GM12878 (cell line): ENCODE data around the gene DLG2. TPM values are rescaled to one million over a fixed set of nuclear protein-coding genes. Genes with fewer than 3 reads are reported as not detected.
A peak's percentile ranks its signal among the peaks of the same experiment; 100 is the strongest.

Source experiments
- BHLHE40 ChIP-seq, 2 experiments: fragments of 450-650 bp in 1 of 2; IDR thresholded peaks; 2 replicates each; pipeline ENCODE4 v1.6.1; 2011 to 2017; ENCODE audit warnings: low read depth in 2 of 2, borderline replicate concordance in 1 of 2, improper control_type of control experiment in 1 of 2, low read length in 1 of 2, mild to moderate bottlenecking in 1 of 2
- CREB1 ChIP-seq: IDR thresholded peaks from 2 replicates; pipeline ENCODE4 v1.6.1; 2012; ENCODE audit warnings: low read depth, mild to moderate bottlenecking, inconsistent platforms
- EED ChIP-seq: sonication (generic); IDR thresholded peaks from 2 replicates; pipeline ENCODE4 v1.6.1; 2016; ENCODE audit warnings: antibody characterized with exemption, low read depth
- GATAD2B ChIP-seq: fragments of 450-650 bp; conservative IDR thresholded peaks from 2 replicates; pipeline ENCODE4 v1.6.1; 2017; ENCODE audit warnings: low read depth, mild to moderate bottlenecking, moderate library complexity
- HDAC2 ChIP-seq: fragments of 200-600 bp; sonication (generic); IDR thresholded peaks from 2 replicates; pipeline ENCODE4 v1.6.1; 2017
- HSF1 ChIP-seq: fragments of 150-350 bp; IDR thresholded peaks from 2 replicates; pipeline ENCODE4 v1.6.1; 2014; ENCODE audit warnings: mild to moderate bottlenecking, low read depth, low read length
- MLLT1 ChIP-seq: fragments of 450-650 bp; IDR thresholded peaks from 2 replicates; pipeline ENCODE4 v1.6.1; 2016; ENCODE audit warnings: mild to moderate bottlenecking
- PAX5 ChIP-seq: IDR thresholded peaks from 2 replicates; pipeline ENCODE4 v1.6.1; 2011; ENCODE audit warnings: low read depth, low read length, borderline replicate concordance
- PKNOX1 ChIP-seq: fragments of 450-650 bp; IDR thresholded peaks from 2 replicates; pipeline ENCODE4 v1.6.1; 2016; ENCODE audit warnings: mild to moderate bottlenecking
- PML ChIP-seq: IDR thresholded peaks from 2 replicates; pipeline ENCODE4 v1.6.1; 2012; ENCODE audit warnings: low read length, inconsistent platforms
- PRDM15 ChIP-seq: fragments of 450-650 bp; formaldehyde crosslinking; IDR thresholded peaks from 2 replicates; pipeline ENCODE4 v1.4.0; 2020; ENCODE audit warnings: mild to moderate bottlenecking, moderate library complexity
- RUNX3 ChIP-seq: IDR thresholded peaks from 2 replicates; pipeline ENCODE4 v1.6.1; 2012; ENCODE audit warnings: low read length, inconsistent platforms
- SPI1 ChIP-seq: IDR thresholded peaks from 2 replicates; pipeline ENCODE4 v1.6.1; 2011; ENCODE audit warnings: low read depth, mild to moderate bottlenecking, low read length, moderate library complexity, borderline replicate concordance; ENCODE audit not compliant: insufficient read depth
- TCF7 ChIP-seq: IDR thresholded peaks from 2 replicates; pipeline ENCODE4 v1.6.1; 2014; ENCODE audit warnings: antibody characterized with exemption, borderline replicate concordance
- ZBTB40 ChIP-seq: fragments of 450-650 bp; IDR thresholded peaks from 2 replicates; pipeline ENCODE4 v1.6.1; 2016; ENCODE audit warnings: mild to moderate bottlenecking, moderate library complexity, borderline replicate concordance
- ZNF24 ChIP-seq: fragments of 450-650 bp; IDR thresholded peaks from 2 replicates; pipeline ENCODE4 v1.6.1; 2017; ENCODE audit warnings: antibody characterized with exemption, mild to moderate bottlenecking
- polyA plus RNA-seq, 11 experiments: library from polyadenylated mRNA; depleted of rRNA in 4 of 11; unstranded in 6 of 11; stranded (reverse) in 5 of 11; fragments of >200 nt; fragmentation: Nextera tagmentation in 4 of 11; fragmentation: Illumina TruSeq in 1 of 11; extraction: Ambion mirVana in 4 of 11; extraction: Trizol in 1 of 11; gene quantifications; 1 replicate in 1 of 11; 2 replicates in 10 of 11; pipeline versions ENCODE4 v1.2.1 to v1.2.3, GENCODE V29; 2011 to 2016; ENCODE audit warnings: inconsistent platforms in 2 of 11, missing spikeins in 2 of 11, low read depth in 1 of 11
- total RNA-seq, 4 experiments: library from RNA; depleted of rRNA in 3 of 4; stranded (reverse); fragments of >200 nt in 3 of 4; fragmentation: Illumina TruSeq in 1 of 4; extraction: Trizol in 1 of 4; gene quantifications; 2 replicates each; pipeline versions ENCODE4 v1.2.1 to v1.2.3, GENCODE V29; 2013 to 2021

Gene DLG2
- total and polyA plus RNA-seq, 10 of the 15 experiments (the other 5 are each of a cell fraction or from before 2014, with no cell fraction given): 0.09 to 0.98 (median 0.35) TPM

- 0 out of 2 replicates have a peak, but pooled peaks have one; percentile 19 for TF ChIP-seq ZBTB40
- no peak for TF ChIP-seq PRDM15
- TF ChIP-seq EED: 0 out of 2 replicates have a peak, but pooled peaks have one; percentile 8
- TF ChIP-seq TCF7: no peak
- TF ChIP-seq CREB1: peak; percentile 17; the same call in 1 of the 2 replicates
- peak; percentile 69; the same call in 1 of the 2 replicates for TF ChIP-seq PAX5
- peak; percentile 96 for TF ChIP-seq PML
- peak; percentile 51; the same call in 1 of the 2 replicates for TF ChIP-seq SPI1
- TF ChIP-seq GATAD2B: 0 out of 2 replicates have a peak, but pooled peaks have one; percentile 23
- peak; percentile 92 for TF ChIP-seq PKNOX1
- peak; percentile 34 to 69; a peak in 2 of 4 replicates for TF ChIP-seq BHLHE40 (IDR thresholded peaks at IDR 0.05; ENCODE audit: borderline replicate concordance in 1 of 2, low read depth in 2 of 2, low read length in 1 of 2)
- TF ChIP-seq RUNX3: peak; percentile 70
- peak; percentile 56; the same call in 1 of the 2 replicates for TF ChIP-seq MLLT1
- TF ChIP-seq HDAC2: peak; percentile 76; the same call in 1 of the 2 replicates
- TF ChIP-seq HSF1: 0 out of 2 replicates have a peak, but pooled peaks have one; percentile 49
- no peak for TF ChIP-seq ZNF24
Measured at GRCh38 chr11:85627998-85628770, 1.0 kb upstream of the DLG2 start, which contains the start of gene TMEM126B (continued).
